Measurements from ENCODE around the gene PTDSS2.
A peak's percentile ranks its signal among the peaks of the same experiment; 100 is the strongest.
"Not testable (repeated sequence)": the region's sequence is repeated elsewhere in the genome, so short reads cannot be mapped to it uniquely, and the experiment has no call there.

The PTDSS2 gene

GRCh38 chr11:449889-450808 lies at the start of gene PTDSS2:
Gene PTDSS2, plus strand, starts transcription at chr11:450279. Its CDS starts 177 bp downstream, at chr11:450456.
- DNase-seq = peak; percentile 85 to 91

GRCh38 chr11:401196-401595 lies 48.9 kb upstream of the PTDSS2 start:
- not testable (repeated sequence) for DNase-seq

DNA sequence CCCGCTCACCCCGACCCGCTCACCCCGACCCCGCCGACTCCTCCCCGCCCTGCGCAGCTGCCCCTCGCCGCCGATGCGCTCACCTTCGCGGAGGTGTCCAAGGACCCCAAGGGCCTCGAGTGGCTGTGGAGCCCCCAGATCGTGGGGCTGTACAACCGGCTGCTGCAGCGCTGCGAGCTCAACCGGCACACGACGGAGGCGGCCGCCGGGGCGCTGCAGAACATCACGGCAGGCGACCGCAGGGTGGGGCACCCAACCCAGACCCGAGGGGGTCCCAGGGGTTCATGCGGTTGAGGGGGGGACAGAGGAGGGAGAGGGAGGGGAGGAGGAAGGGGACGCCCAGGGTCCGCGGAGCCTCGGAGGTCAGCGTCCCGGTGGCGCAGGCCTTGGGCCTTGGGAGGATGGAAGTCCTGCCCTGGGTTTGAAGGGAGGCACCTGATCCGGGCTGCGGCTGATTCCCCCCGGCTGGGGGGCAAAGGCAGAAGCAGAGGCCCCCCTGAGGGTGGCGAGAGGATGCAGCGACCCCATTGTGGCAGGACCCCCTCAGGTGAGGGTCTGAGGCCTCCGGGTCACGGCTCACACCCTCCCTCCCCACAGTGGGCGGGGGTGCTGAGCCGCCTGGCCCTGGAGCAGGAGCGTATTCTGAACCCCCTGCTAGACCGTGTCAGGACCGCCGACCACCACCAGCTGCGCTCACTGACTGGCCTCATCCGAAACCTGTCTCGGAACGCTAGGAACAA lies 46.9 kb upstream of the PTDSS2 start:
- no peak for DNase-seq

- DNase-seq = no peak
Observed at GRCh38 chr11:403761-404431, 46.2 kb upstream of the PTDSS2 start.

DNA sequence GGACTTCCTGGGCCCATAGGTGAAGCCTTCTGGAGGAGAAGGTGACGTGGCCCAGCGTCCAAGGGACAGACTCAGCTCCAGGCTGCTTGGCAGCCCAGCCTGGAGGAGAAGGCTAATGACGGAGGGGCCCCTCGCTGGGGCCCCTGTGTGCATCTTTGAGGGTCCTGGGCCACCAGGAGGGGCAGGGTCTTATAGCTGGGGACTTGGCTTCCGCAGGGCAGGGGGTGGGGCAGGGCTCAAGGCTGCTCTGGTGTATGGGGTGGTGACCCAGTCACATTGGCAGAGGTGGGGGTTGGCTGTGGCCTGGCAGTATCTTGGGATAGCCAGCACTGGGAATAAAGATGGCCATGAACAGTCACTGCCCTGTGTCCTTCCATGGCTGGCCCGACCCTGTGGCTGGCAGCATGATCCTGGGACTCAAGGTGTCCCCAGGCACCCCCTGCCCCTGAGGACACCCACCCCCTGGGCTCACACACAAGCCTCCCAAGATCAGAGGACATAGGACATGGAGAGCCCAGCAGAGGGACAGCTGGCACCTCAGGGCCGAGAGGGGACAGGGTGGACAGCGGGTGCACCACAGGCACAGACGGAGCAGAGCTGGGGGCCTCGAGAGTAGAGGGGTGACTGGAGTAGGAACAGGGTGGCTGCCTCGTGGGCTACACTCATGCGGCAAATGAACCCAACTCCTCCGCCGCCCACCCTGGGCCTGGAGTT lies 45.4 kb upstream of the PTDSS2 start:
- DNase-seq = no peak

- no peak for DNase-seq
Observed at GRCh38 chr11:405323-405953, 44.6 kb upstream of the PTDSS2 start.

DNA sequence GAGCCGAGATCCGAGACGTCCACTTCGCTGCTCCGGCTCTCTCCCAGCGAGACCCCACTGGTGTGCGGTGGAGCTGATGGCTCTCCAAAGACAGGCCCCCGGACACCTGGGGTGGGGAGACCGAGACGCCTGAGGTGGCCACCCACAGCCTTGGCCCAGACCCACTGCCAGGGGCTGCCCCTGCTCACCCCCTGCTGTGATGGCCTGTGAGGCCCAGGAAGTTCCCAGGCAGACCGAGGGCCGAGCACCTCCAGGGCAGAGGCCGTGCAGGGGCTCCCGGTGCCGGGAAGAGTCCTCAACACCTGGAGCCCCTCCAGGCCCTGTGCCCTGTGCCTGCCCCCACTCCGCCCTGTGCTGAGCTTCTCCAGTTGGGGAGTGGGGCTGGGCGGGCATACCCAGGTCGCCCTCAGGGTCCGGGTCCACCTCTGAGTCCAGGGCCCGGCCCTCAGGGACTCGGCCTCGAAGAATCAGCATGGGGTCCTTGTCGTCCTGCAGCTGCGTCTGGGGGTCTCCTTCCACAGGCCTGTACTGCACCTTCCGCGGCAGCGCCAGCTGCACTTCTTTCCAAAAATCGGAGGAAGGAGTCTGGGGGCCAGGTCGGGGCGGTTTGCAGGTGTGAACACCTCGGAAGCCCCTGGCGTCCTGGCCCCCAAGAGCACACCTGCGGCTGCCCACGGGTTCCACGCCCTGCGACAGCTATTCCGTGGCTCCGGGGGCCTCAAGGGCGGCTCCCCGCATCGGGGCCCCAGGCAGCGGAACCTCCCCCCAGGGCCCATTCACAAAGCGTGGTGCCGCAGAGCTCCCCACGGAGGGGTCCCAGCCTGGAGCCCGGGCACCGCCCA lies 43.9 kb upstream of the PTDSS2 start:
- no peak for DNase-seq

DNA sequence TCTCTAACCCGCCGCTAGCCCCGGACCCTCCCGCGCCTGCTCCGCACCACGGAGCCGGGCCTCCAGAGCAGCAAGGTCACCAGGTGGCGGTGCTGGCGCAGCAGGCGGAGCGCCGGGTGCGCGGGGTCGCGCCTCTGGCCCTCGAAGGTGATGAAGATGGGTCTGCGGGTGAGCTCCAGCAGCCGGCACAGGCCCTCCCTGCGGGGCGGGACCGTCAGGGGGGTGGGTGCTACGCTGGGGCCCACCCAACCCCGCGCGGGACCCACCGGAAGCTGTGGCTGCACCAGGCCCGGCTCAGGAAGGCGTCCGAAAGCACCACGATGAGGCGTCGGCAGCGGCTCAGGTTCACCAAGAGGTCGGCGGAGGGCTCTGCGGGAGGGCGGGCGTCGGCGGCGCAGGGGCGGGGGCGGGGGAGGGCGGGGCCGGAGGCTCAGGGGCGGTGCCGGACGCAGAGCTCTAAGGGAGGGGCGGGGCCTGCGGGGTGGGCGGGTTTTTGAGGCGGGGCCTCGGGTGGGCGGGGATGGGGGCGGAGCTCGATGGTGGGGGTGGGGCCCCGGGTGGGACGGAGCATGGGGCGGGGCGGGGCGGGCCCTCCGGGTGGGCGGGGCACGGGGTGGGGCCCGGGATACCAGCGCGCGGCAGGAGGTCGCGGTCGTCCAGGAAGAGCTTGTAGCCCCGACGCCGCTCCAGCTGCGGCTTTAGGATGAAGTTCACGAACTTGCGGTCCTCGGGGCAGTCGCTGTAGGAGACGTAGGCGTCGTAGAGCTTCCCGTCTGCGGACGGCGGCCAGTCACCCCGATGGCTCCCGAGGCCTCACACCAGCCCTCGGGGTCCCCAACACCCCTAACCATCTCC lies 43.1 kb upstream of the PTDSS2 start:
- DNase-seq = peak; percentile 18 to 21

- DNase-seq = no peak
Observed at GRCh38 chr11:407651-408123, 42.4 kb upstream of the PTDSS2 start.

GRCh38 chr11:408154-409007 lies 41.7 kb upstream of the PTDSS2 start:
- DNase-seq = no peak

DNA sequence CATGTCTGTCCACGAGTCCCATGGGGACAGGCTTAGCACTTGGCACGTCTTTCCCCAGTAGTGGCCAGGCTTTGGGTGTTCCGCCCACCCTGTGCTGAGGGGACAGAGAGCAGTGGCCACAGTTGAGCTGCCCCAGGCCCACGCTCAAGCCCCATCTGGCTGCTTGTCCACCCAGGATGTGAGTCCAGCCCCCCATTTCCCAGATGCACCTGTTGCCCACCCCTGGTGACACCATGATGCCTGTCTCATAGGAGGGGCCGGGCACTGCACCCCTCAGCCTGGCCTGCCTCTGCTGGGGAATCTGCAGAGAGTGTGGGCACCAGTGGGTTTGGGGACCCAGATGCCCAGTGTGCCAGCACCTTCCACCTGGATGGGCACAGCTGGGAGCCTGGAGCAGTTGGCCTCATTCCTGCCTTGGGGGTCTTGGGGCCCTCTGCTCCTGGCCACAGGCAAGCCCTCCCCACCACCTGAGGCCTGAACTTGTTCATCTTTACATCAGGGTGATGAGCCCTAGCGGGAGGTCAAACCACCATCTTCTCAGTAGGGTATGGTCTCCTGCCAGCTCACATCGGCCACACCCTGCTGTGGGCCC lies 41.0 kb upstream of the PTDSS2 start:
- no peak for DNase-seq

DNA sequence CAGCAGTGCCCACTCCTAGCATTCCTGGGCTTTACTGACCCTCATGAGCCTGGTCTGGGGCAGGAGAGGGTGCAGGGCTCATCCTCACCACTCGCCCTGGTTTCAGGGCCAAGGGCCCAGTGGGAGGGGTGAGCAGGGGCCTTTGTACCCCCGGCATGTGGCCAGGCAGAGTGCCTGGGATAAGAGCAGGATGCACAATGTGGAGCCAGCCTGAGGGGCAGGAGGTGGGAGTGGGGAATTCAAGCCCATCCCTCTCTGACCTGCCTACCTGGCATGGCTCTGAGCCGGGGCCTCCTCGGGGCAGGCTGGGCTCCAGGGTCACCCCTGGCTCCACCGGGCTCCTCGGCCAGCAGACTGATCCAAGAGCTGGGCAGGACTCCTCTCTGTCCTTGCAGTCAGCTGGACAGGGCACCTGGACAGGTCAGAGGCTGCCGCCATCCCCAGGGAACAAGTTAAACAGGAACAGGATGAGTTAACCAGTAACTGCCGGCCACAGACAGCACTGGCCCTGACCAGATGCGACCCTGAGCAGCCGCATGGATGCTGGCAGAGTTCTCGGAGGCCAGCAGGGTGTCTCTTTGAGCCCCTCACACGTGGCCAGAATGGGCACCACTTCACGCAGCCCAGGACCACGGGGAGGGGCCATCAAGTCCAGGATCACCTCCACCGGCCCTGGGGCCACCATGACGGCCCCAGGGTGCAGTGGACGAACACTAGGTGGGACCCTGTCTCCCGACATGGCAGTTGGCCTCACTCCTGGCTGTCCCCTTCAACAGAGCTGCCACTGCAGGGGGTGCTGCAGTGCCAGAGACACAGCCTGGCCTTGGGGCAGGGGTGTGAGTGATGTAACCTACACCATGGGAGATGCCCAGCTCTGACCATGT lies 40.2 kb upstream of the PTDSS2 start:
- no peak for DNase-seq

GRCh38 chr11:410711-411110 lies 39.4 kb upstream of the PTDSS2 start:
- not testable (repeated sequence) for DNase-seq

DNA sequence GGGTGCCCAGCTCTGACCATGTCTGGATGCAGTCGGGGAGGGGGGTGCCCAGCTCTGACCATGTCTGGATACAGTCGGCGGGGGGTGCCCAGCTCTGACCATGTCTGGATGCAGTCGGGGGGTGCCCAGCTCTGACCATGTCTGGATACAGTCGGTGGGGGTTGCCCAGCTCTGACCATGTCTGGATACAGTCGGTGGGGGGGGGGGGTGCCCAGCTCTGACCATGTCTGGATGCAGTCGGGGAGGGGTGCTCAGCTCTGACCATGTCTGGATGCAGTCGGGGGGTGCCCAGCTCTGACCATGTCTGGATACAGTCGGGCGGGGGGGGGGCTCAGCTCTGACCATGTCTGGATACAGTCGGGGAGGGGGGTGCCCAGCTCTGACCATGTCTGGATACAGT lies 38.6 kb upstream of the PTDSS2 start:
- DNase-seq = not testable (repeated sequence)

GRCh38 chr11:412641-413119 lies 37.4 kb upstream of the PTDSS2 start:
- DNase-seq = no peak

GRCh38 chr11:413120-414081 lies 36.7 kb upstream of the PTDSS2 start:
- DNase-seq = peak; percentile 3 to 39
